ENCODE data around the gene TOLLIP. TPM values are rescaled to one million over a fixed set of nuclear protein-coding genes. Genes with fewer than 3 reads are reported as not detected.

The TOLLIP gene
- total and polyA plus RNA-seq, 4 donors = 20.0 to 52.1 (median 34.9) TPM

DNA sequence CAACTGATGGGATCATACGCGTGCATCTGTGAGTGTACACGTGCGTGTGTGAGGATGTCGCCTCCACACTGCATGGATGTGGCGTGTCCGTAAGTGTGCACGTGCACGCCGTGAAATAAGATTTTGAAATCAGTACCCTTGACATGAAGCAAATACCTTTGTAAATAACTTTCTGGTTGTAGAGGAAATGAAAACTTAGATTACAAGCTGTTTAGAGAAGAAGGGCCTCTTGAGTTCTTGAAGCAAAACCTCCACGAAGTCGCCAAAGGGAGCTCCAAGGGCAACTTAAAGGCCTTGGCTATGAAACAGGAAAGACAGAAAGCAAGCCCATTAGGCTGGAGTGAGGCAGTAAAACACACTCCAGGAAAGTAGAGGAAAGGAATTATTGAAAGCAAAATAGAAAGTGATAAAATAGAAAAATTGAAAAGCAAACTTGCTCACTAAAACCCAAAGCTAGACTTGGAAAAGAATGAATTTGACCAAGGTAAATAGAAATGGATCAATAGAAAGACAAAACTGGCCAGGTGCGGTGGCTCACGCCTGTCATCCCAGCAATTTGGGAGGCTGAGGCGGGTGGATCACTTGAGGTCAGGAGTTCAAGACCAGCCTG lies 29.7 kb upstream of the TOLLIP start:
- Histone ChIP-seq H3K36me3 (ENCODE audit: control insufficient read depth in 1 of 2, insufficient read depth in 2 of 2, low read length in 1 of 2) (no peaks in the 10 kb centered on the region), H3K4me3 (ENCODE audit: low read length in 2 of 2) (no peak overlapping the region), H3K27ac (ENCODE audit: low read depth in 1 of 2, low read length in 2 of 2) (no peak overlapping the region), H3K4me1 (ENCODE audit: control insufficient read depth in 1 of 2, insufficient read depth in 2 of 2, low read length in 2 of 2) (no peaks in the 10 kb centered on the region), H3K27me3 (ENCODE audit: control insufficient read depth in 1 of 2, insufficient read depth in 2 of 2, low read length in 1 of 2) (no peaks in the 10 kb centered on the region), H3K9me3 (ENCODE audit: control insufficient read depth, low read length) (no peaks in the 10 kb centered on the region)
- DNase-seq = no peak
- 65% methylated on average over 15 of the region's 15 CpGs for WGBS, 2 donors
- intact Hi-C loops (cut with DNase I) = loop anchor here (2.0 to 10.0 kb wide), 5 partner anchors 37 to 412 kb away; partner anchors contain the start of gene AP2A2 (in 1 of the 2)
- ATAC-seq (ENCODE audit: low FRiP score) = no peak

DNA sequence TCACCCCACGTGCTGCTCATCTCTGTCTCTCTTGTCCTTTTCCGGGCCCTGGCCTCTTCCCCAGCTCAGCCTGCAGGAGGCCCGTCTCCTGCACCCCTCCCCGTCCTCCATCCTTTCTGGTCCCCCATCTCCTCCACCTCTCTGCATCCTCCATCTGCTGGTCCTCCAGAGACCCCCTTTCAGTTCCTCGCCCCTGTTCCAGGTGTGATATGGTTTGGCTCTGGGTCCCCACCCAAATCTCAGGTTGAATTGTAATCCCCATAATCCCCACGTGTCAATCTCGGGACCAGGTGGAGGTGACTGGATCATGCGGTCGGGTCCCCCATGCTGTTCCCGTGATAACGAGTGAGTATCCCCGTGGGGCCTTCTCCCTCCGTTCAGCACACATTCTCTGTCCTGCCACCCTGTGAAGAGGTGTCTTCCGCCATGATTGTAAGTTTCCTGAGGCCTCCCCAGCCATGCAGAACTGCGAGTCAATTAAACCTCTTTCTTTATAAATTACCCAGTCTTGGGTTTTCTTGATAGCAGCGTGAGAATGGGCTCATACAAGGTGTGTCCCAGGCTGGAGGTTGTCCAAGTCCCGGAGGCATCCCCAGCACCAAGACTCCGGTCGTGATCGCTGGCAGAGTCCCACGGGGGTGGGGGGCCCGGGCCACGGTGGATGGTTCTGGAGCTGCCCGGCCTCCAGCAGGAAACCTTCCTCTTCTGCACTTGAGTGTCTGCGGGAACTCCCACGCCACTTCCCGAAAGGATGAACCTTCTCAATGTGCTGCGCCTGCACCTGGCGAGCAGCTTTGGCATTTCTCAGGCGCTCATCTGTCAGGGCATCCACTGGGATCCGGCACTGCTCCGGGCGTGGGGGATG lies 29.0 kb upstream of the TOLLIP start:
- Histone ChIP-seq H3K9me3 (ENCODE audit: control insufficient read depth, low read length) (no peaks in the 10 kb centered on the region), H3K27ac (ENCODE audit: low read depth in 1 of 2, low read length in 2 of 2) (no peak overlapping the region), H3K4me3 (ENCODE audit: low read length in 2 of 2) (no peak overlapping the region), H3K4me1 (ENCODE audit: control insufficient read depth in 1 of 2, insufficient read depth in 2 of 2, low read length in 2 of 2) (no peaks in the 10 kb centered on the region), H3K27me3 (ENCODE audit: control insufficient read depth in 1 of 2, insufficient read depth in 2 of 2, low read length in 1 of 2) (no peaks in the 10 kb centered on the region), H3K36me3 (ENCODE audit: control insufficient read depth in 1 of 2, insufficient read depth in 2 of 2, low read length in 1 of 2) (no peaks in the 10 kb centered on the region)
- intact Hi-C loops (cut with DNase I) = loop anchor here (2.0 to 10.0 kb wide), 5 partner anchors 36 to 411 kb away; partner anchors contain the start of gene AP2A2 (in 1 of the 2)
- no peak for DNase-seq
- ATAC-seq (ENCODE audit: low FRiP score) = no peak
- WGBS, 2 donors = 67 to 69% methylated on average over 33 of the region's 33 CpGs

DNA sequence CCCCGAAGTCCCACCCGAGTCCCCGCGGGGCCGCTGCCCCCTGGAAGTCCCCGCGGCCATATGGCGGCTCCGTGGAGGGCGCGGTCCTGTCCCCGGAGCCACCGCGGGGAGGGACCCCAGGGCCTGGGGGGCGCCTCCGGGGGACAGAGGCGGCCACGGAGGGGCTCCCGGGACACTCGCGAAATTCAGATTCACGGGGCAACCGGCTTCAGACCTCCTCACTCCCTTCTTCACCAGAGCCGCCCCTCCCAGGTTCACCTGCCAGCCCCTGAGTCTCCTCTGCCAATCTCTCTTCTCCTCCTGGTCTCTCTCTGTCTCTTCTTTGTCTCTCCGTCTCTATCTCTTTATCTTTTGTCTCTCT lies 28.2 kb upstream of the TOLLIP start:
- no peaks in the 10 kb centered on the region for H3K27me3 ChIP-seq (ENCODE audit: control insufficient read depth in 1 of 2, insufficient read depth in 2 of 2, low read length in 1 of 2)
- DNase-seq = no peak
- no peak for ATAC-seq (ENCODE audit: low FRiP score)
- no peaks in the 10 kb centered on the region for H3K36me3 ChIP-seq (ENCODE audit: control insufficient read depth in 1 of 2, insufficient read depth in 2 of 2, low read length in 1 of 2)
- 39 to 49% methylated on average over 22 to 25 of the region's 25 CpGs for WGBS, 2 donors
- intact Hi-C loops (cut with DNase I) = loop anchor here (2.0 to 10.0 kb wide), 5 partner anchors 35 to 410 kb away; partner anchors contain the start of gene AP2A2 (in 1 of the 2)
- H3K9me3 ChIP-seq (ENCODE audit: control insufficient read depth, low read length) = no peaks in the 10 kb centered on the region
- H3K4me3 ChIP-seq (ENCODE audit: low read length in 2 of 2) = no peak overlapping the region
- no peaks in the 10 kb centered on the region for H3K4me1 ChIP-seq (ENCODE audit: control insufficient read depth in 1 of 2, insufficient read depth in 2 of 2, low read length in 2 of 2)
- H3K27ac ChIP-seq (ENCODE audit: low read depth in 1 of 2, low read length in 2 of 2) = no peak overlapping the region

DNA sequence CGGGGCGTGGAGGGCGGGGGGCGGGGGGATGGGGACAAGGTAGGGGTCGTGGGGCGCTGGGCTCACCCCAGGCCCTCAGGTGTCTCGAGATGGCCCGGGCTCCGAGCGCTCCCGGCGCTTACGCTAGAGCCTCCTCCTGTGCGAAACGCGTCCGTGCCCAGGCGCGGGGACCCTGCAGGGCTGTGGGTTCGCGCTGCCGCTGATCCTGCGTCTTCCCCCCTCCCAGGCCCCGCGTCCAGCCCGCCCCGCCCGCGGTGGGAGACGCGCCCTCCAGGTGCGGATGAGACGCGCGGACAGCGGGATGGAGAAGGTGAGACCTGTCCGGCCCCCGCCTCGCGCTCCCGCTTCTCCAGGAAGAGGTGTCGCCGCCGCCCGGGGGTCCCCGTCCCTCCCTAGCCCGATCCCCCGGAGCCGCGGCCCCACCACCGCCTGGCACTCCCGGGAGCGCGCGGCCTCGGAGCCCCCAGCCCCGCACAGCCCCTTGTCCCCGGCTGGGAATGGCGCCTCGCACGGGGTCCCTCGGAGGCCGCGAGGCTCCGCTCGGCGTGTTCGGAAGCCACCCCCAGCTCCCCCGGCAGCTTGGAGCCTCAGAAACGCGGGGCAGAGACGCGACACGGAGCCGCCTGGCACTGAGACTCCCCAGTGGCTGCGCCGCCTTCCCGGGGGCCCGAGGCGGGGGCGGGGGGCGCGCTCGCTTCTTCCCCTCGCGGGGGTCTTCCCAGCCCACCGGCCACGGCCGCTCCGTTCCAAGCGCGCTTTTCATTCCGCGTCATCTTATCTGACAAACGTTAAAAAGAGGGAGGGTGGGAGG lies 27.6 kb upstream of the TOLLIP start:
- no peaks in the 10 kb centered on the region for H3K36me3 ChIP-seq (ENCODE audit: control insufficient read depth in 1 of 2, insufficient read depth in 2 of 2, low read length in 1 of 2)
- no peak overlapping the region for H3K27ac ChIP-seq (ENCODE audit: low read depth in 1 of 2, low read length in 2 of 2)
- intact Hi-C loops (cut with DNase I) = loop anchor here (5.0 to 10.0 kb wide), 4 partner anchors 35 to 410 kb away; partner anchors contain the start of gene AP2A2 (in 1 of the 2)
- 5 to 7% methylated on average over 47 to 94 of the region's 95 CpGs for WGBS, 2 donors
- H3K4me1 ChIP-seq (ENCODE audit: control insufficient read depth in 1 of 2, insufficient read depth in 2 of 2, low read length in 2 of 2) = no peaks in the 10 kb centered on the region
- H3K4me3 ChIP-seq (ENCODE audit: low read length in 2 of 2) = no peak overlapping the region
- peak; percentile 75 to 87 for DNase-seq
- ATAC-seq (ENCODE audit: low FRiP score) = peak; percentile 67
- H3K9me3 ChIP-seq (ENCODE audit: control insufficient read depth, low read length) = no peaks in the 10 kb centered on the region
- H3K27me3 ChIP-seq (ENCODE audit: control insufficient read depth in 1 of 2, insufficient read depth in 2 of 2, low read length in 1 of 2) = no peaks in the 10 kb centered on the region

DNA sequence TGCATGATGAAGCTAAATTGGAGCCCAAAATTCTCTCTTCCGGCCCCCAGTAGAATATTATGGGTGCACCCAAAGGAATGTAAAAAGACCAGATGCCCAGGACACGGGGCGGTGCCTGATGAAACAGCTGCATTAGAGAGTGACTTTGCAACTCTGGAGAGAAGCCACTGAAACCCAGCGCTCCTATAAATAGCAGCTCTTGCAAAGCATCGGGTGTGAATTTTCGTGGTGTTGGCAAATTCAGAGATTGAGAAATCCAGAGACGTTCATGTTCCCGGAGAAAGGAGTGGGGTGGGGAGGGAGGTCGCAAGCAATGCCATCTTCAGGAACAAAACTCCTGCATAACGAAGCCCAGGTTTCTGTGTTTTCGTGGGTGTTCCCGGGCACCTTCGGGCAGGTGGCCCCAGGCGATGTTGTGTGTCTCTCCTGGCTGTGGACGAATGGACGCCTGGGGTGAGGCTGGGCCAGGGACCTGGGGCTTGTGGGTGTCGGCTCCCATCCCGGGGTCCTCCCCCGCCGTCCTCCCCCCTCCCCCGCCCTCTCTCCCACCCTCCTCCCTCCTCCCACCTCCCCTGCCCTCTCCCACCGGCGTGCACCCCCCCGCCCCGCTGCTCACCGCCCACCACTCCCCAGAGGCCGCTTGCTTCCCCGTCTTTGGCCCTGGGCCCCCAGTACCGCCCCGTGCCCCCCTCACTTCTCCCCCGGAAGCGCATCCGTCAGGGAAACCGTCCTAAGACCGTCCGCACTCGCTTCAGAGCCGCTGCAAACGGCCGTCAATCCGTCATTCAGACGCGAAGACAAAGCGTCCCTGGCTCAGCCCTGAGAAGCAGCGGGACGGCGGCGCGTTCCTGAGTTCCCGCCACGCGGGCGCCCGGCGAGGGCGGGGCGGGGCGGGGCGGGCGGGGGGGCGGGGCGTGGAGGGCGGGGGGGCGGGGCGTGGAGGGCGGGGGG lies 26.7 kb upstream of the TOLLIP start:
- WGBS, 2 donors = 0 to 1% methylated on average over 41 to 62 of the region's 66 CpGs

DNA sequence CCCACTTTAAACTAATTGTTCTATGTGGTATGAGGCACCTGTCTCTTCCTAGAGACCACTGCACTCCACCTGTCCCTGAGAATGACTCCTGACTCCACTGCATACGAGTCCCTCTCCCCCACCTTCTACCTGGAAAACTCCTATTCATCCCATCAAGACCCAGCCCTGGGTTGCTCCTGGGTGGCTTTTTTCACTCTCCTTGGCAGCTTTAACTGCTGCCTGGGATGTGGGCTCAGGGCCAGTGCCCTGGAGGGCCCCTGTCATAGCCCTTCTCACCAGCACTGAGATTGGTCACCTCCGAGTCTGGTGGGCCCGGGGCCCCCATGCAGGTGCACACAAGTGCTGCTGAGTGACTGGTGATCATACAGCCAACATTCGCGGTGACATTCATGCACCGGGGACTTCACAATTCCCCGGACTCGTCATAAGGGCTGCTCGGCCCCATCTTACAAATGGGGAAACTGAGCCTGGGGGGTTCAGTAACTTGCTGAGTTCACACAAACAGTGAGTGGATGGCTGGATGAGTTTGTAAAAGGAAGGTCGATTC lies 25.9 kb upstream of the TOLLIP start:
- intact Hi-C loops (cut with DNase I) = loop anchor here (5.0 to 10.0 kb wide), 4 partner anchors 33 to 408 kb away; partner anchors contain the start of gene AP2A2 (in 1 of the 2)
- ATAC-seq (ENCODE audit: low FRiP score) (no peak), DNase-seq (no peak)
- Histone ChIP-seq H3K27ac (ENCODE audit: low read depth in 1 of 2, low read length in 2 of 2) (no peak overlapping the region), H3K27me3 (ENCODE audit: control insufficient read depth in 1 of 2, insufficient read depth in 2 of 2, low read length in 1 of 2) (no peaks in the 10 kb centered on the region), H3K9me3 (ENCODE audit: control insufficient read depth, low read length) (no peaks in the 10 kb centered on the region), H3K4me1 (ENCODE audit: control insufficient read depth in 1 of 2, insufficient read depth in 2 of 2, low read length in 2 of 2) (no peaks in the 10 kb centered on the region), H3K36me3 (ENCODE audit: control insufficient read depth in 1 of 2, insufficient read depth in 2 of 2, low read length in 1 of 2) (no peaks in the 10 kb centered on the region), H3K4me3 (ENCODE audit: low read length in 2 of 2) (no peak overlapping the region)
- WGBS, 2 donors = 58 to 65% methylated on average over 10 of the region's 10 CpGs

More for the DNA sequence above, 26.7 kb upstream of the TOLLIP start:
- ATAC-seq (ENCODE audit: low FRiP score) (peak; percentile 76), DNase-seq (peak; percentile 81 to 88)
- H3K4me1 ChIP-seq (ENCODE audit: control insufficient read depth in 1 of 2, insufficient read depth in 2 of 2, low read length in 2 of 2) = no peaks in the 10 kb centered on the region
- no peaks in the 10 kb centered on the region for H3K36me3 ChIP-seq (ENCODE audit: control insufficient read depth in 1 of 2, insufficient read depth in 2 of 2, low read length in 1 of 2)
- no peaks in the 10 kb centered on the region for H3K9me3 ChIP-seq (ENCODE audit: control insufficient read depth, low read length)
- H3K27ac ChIP-seq (ENCODE audit: low read depth in 1 of 2, low read length in 2 of 2) = peak overlapping the region in 1 of 2 donors; percentile 18
- H3K27me3 ChIP-seq (ENCODE audit: control insufficient read depth in 1 of 2, insufficient read depth in 2 of 2, low read length in 1 of 2) = no peaks in the 10 kb centered on the region
- intact Hi-C loops (cut with DNase I) = loop anchor here (5.0 to 10.0 kb wide), 4 partner anchors 34 to 409 kb away; partner anchors contain the start of gene AP2A2 (in 1 of the 2)
- H3K4me3 ChIP-seq (ENCODE audit: low read length in 2 of 2) = peak overlapping the region; percentile 7 to 41

DNA sequence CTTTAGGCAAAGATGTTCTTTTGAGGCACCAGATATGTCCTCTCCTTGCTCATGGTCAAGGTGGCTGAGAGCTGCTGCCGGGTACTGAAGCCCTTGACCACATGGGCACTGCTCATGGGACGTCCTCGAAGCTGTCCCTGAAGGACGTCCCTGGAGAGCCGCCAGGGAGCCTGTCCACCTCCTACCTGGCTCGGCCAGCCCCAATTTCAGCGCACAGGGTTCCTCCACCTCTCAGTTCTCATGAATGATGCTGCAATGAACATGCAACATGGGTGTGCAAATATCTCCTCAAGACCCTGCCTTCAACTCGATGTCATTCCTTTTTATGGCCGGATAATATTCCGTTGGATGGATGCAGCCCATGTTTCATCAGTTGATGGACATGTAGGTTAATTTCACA lies 24.4 kb upstream of the TOLLIP start:
- Histone ChIP-seq H3K9me3 (ENCODE audit: control insufficient read depth, low read length) (no peaks in the 10 kb centered on the region), H3K27me3 (ENCODE audit: control insufficient read depth in 1 of 2, insufficient read depth in 2 of 2, low read length in 1 of 2) (no peaks in the 10 kb centered on the region), H3K4me3 (ENCODE audit: low read length in 2 of 2) (no peak overlapping the region), H3K27ac (ENCODE audit: low read depth in 1 of 2, low read length in 2 of 2) (no peak overlapping the region), H3K36me3 (ENCODE audit: control insufficient read depth in 1 of 2, insufficient read depth in 2 of 2, low read length in 1 of 2) (no peaks in the 10 kb centered on the region), H3K4me1 (ENCODE audit: control insufficient read depth in 1 of 2, insufficient read depth in 2 of 2, low read length in 2 of 2) (no peaks in the 10 kb centered on the region)
- intact Hi-C loops (cut with DNase I) = loop anchor here in 1 of 2 donors (10.0 kb wide), 1 partner anchor 181 kb away; no protein-coding TSS in a partner anchor
- 94 to 96% methylated on average over 10 of the region's 10 CpGs for WGBS, 2 donors
- no peak for DNase-seq
- no peak for ATAC-seq (ENCODE audit: low FRiP score)
